ENCODE results near the gene RBP5. TPM values are rescaled to one million over a fixed set of nuclear protein-coding genes. Genes with fewer than 3 reads are reported as not detected.

RBP5 gene
- total and polyA plus RNA-seq, 10 of the 15 experiments (the other 5 are each of a cell fraction or from before 2014, with no cell fraction given) = 0.11 to 1.1 (median 0.31) TPM; not detected in 4

DNA sequence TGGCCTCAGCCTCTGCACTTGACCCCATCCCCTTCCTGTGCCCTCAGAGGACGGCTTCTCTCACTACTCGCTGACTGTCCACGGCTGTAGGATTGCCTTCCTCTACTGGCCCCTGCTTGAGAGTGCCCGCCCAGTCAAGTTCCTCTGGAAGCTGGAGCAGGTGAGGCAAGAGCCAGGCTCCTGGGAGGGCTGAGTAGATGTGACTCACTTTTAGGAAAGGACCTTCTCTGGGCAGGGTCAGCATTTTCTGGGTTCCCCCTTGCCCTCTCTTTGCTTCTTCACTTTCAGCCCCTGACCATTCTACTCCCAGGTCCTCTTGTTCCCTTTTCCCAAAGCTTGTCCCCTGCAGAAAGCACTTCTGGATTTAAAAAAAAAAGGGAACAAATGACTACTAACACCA lies 9.2 kb upstream of the RBP5 start:
- Histone ChIP-seq H3K4me3 (no peak overlapping the region), H3K27me3 (replicated peaks in 1 of 2; ENCODE audit: control insufficient read depth in 2 of 2, insufficient read depth in 2 of 2, low read length in 1 of 2) (no peaks in the 10 kb centered on the region), H2AFZ (ENCODE audit: control insufficient read depth, low read depth, low read length) (no peak overlapping the region), H3K4me2 (ENCODE audit: control insufficient read depth, insufficient read depth) (no peak overlapping the region), H3K9ac (ENCODE audit: control insufficient read depth, insufficient read depth, low read length) (no peak overlapping the region), H3K9me3 (replicated peaks; ENCODE audit: control insufficient read depth, insufficient read depth, low read length) (no peaks in the 10 kb centered on the region; the same call in 2 of the 3 replicates), H3K79me2 (ENCODE audit: control insufficient read depth, insufficient read depth, low read length) (no peaks in the 10 kb centered on the region), H3K36me3 (ENCODE audit: control insufficient read depth in 2 of 2, insufficient read depth in 2 of 2, low read length in 1 of 2) (peaks cover 10 to 13% of the 10 kb centered on the region in 2 experiments; a peak in 3 of 4 replicates), H3K27ac (ENCODE audit: control insufficient read depth, insufficient read depth) (no peak overlapping the region), H3K4me1 (ENCODE audit: control insufficient read depth, insufficient read depth, low read length) (no peaks in the 10 kb centered on the region), H4K20me1 (ENCODE audit: control insufficient read depth, insufficient read depth) (no peaks in the 10 kb centered on the region)
- DNase-seq (ENCODE audit: low read depth, low spot score) = no peak
- ATAC-seq = no peak
- FAIRE-seq = no peak
- in situ Hi-C loops (cut with MboI) (no loop called here), intact Hi-C loops (cut with micrococcal nuclease; ENCODE audit: unreplicated experiment) (no loop called here)
- no TSS peak for BruUV-seq (replicated peaks)
- ChIA-PET RAD21 (ENCODE audit: unreplicated experiment) (no interaction called here), SMC1A (ENCODE audit: uncharacterized antibody, unreplicated experiment) (no interaction called here), POLR2A (no interaction called here), CTCF (no interaction called here)
- 94% methylated on average over 4 of the region's 4 CpGs for WGBS (ENCODE audit: insufficient coverage, insufficient replicate concordance, low lambda C conversion rate, missing lambda C conversion rate)
- TF ChIP-seq FOXM1 (IDR thresholded peaks at IDR 0.05; ENCODE audit: low read depth, low read length) (no peak), RUNX3 (IDR thresholded peaks at IDR 0.05; ENCODE audit: low read length) (no peak), HSF1 (IDR thresholded peaks at IDR 0.05; ENCODE audit: low read depth, low read length) (no peak), CHD4 (IDR thresholded peaks at IDR 0.05) (no peak), TAF1 (IDR thresholded peaks at IDR 0.05; ENCODE audit: borderline replicate concordance, low read depth, low read length) (no peak), ZBED1 (IDR thresholded peaks at IDR 0.05; ENCODE audit: borderline replicate concordance) (no peak), HDGF (IDR thresholded peaks at IDR 0.05) (no peak), ZNF217 (IDR thresholded peaks at IDR 0.05) (no peak), MYB (IDR thresholded peaks at IDR 0.05; ENCODE audit: borderline replicate concordance, low read depth, low read length) (no peak), CREB1 (IDR thresholded peaks at IDR 0.05; ENCODE audit: low read depth) (no peak), HDAC6 (IDR thresholded peaks at IDR 0.05; ENCODE audit: unreplicated experiment) (no peak), KDM1A (IDR thresholded peaks at IDR 0.05; ENCODE audit: borderline replicate concordance) (no peak), DPF2 (IDR thresholded peaks at IDR 0.05) (no peak), SUZ12 (IDR thresholded peaks at IDR 0.05; ENCODE audit: unreplicated experiment) (no peak), NKRF (conservative IDR thresholded peaks at IDR 0.05) (no peak), ATF3 (IDR thresholded peaks at IDR 0.05; ENCODE audit: borderline replicate concordance, extremely low read depth, low read depth, low read length) (no peak)
- TF ChIP-seq, protein P1, sequence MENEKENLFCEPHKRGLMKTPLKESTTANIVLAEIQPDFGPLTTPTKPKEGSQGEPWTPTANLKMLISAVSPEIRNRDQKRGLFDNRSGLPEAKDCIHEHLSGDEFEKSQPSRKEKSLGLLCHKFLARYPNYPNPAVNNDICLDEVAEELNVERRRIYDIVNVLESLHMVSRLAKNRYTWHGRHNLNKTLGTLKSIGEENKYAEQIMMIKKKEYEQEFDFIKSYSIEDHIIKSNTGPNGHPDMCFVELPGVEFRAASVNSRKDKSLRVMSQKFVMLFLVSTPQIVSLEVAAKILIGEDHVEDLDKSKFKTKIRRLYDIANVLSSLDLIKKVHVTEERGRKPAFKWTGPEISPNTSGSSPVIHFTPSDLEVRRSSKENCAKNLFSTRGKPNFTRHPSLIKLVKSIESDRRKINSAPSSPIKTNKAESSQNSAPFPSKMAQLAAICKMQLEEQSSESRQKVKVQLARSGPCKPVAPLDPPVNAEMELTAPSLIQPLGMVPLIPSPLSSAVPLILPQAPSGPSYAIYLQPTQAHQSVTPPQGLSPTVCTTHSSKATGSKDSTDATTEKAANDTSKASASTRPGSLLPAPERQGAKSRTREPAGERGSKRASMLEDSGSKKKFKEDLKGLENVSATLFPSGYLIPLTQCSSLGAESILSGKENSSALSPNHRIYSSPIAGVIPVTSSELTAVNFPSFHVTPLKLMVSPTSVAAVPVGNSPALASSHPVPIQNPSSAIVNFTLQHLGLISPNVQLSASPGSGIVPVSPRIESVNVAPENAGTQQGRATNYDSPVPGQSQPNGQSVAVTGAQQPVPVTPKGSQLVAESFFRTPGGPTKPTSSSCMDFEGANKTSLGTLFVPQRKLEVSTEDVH (IDR thresholded peaks at IDR 0.05; ENCODE audit: low read depth, partially characterized antibody) = no peak
- TF ChIP-seq, protein P2, sequence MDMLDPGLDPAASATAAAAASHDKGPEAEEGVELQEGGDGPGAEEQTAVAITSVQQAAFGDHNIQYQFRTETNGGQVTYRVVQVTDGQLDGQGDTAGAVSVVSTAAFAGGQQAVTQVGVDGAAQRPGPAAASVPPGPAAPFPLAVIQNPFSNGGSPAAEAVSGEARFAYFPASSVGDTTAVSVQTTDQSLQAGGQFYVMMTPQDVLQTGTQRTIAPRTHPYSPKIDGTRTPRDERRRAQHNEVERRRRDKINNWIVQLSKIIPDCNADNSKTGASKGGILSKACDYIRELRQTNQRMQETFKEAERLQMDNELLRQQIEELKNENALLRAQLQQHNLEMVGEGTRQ (IDR thresholded peaks at IDR 0.05; ENCODE audit: borderline replicate concordance, low read depth, low read length) = no peak
